Measurements from ENCODE around the gene NFIA. TPM values are rescaled to one million over a fixed set of nuclear protein-coding genes. Genes with fewer than 3 reads are reported as not detected.

Gene NFIA
- total RNA-seq, 1 donor from 2014 or later: 16.2 TPM

DNA sequence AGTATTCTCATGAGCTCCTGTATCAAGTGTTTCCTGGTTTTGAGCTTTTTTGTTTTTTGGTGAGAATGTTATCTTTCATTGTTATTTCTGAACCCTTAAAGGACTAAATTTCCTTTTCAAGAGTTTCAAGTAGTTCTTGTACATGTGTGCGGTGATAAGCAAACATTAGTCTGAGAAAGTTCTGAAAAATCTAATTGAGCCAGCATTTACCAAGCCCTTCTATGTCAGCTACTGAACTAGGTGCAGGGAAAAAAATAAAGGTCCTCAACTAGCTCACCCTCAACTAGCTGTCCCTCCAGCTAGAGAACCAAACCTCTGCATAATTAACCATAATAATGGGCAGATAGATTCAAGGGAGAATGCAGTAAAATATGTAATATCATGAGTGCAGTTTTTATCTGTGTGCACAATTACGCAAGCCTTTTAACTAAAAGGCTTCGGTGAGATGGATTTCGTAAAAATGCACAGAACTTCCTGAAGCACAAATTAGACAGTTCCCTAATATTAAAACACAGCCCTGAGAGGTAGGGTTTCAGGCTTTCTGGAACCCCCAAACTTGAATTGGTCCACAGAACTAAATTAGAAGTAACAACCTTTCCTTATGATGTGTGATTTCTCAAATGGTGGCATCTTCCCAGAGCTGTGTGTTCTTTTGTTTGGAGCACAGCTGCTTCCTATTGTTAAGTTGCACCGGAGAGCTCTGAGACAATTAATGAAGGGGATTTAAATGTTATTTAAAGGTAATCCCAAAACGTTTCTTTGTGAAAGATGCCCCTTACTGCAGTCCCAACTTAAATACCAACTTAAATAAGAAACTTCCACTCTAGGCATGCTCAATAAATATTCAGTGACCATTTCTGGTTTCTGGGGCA lies 165.8 kb downstream of the NFIA start:
- TF ChIP-seq, protein P1, sequence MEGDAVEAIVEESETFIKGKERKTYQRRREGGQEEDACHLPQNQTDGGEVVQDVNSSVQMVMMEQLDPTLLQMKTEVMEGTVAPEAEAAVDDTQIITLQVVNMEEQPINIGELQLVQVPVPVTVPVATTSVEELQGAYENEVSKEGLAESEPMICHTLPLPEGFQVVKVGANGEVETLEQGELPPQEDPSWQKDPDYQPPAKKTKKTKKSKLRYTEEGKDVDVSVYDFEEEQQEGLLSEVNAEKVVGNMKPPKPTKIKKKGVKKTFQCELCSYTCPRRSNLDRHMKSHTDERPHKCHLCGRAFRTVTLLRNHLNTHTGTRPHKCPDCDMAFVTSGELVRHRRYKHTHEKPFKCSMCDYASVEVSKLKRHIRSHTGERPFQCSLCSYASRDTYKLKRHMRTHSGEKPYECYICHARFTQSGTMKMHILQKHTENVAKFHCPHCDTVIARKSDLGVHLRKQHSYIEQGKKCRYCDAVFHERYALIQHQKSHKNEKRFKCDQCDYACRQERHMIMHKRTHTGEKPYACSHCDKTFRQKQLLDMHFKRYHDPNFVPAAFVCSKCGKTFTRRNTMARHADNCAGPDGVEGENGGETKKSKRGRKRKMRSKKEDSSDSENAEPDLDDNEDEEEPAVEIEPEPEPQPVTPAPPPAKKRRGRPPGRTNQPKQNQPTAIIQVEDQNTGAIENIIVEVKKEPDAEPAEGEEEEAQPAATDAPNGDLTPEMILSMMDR (IDR thresholded peaks at IDR 0.05; ENCODE audit: unreplicated experiment): no peak
- no peaks in the 10 kb centered on the region for H3K27me3 Mint-ChIP-seq (ENCODE audit: unreplicated experiment)
- no peaks in the 10 kb centered on the region for H3K9me3 Mint-ChIP-seq (ENCODE audit: unreplicated experiment)
- no peak for DNase-seq (ENCODE audit: low spot score)
- peak overlapping the region; percentile 82 for H3K27ac Mint-ChIP-seq (ENCODE audit: unreplicated experiment)
- no peak overlapping the region for H3K4me3 Mint-ChIP-seq (ENCODE audit: unreplicated experiment)
- peaks cover 15% of the 10 kb centered on the region for H3K4me1 Mint-ChIP-seq (ENCODE audit: unreplicated experiment)
- H3K36me3 Mint-ChIP-seq (ENCODE audit: low read depth, unreplicated experiment): no peaks in the 10 kb centered on the region

DNA sequence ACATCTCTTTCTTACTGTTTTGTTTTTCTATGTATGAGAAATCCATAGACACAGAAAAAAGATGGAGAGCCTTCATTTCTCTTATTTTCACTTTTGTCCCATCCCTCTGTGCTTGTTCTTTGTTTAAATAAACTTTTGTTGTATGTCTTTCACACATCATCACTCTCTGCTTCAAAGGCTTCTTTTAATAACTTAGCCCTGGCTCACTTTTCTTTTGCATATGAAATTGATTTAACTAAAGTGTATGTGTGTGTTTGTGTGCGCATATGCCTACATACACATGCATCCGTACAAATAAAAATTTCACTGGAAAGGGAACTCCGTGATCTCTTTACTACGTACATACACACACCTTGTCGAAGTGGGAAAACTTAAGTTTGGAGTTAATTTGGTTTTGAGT lies 168.6 kb downstream of the NFIA start:
- no peaks in the 10 kb centered on the region for H3K36me3 Mint-ChIP-seq (ENCODE audit: low read depth, unreplicated experiment)
- H3K27ac Mint-ChIP-seq (ENCODE audit: unreplicated experiment): no peak overlapping the region
- no peaks in the 10 kb centered on the region for H3K9me3 Mint-ChIP-seq (ENCODE audit: unreplicated experiment)
- TF ChIP-seq, protein P1 (IDR thresholded peaks at IDR 0.05; ENCODE audit: unreplicated experiment): no peak
- DNase-seq (ENCODE audit: low spot score): no peak
- H3K27me3 Mint-ChIP-seq (ENCODE audit: unreplicated experiment): no peaks in the 10 kb centered on the region
- H3K4me3 Mint-ChIP-seq (ENCODE audit: unreplicated experiment): no peak overlapping the region
- peaks cover 29% of the 10 kb centered on the region for H3K4me1 Mint-ChIP-seq (ENCODE audit: unreplicated experiment)

DNA sequence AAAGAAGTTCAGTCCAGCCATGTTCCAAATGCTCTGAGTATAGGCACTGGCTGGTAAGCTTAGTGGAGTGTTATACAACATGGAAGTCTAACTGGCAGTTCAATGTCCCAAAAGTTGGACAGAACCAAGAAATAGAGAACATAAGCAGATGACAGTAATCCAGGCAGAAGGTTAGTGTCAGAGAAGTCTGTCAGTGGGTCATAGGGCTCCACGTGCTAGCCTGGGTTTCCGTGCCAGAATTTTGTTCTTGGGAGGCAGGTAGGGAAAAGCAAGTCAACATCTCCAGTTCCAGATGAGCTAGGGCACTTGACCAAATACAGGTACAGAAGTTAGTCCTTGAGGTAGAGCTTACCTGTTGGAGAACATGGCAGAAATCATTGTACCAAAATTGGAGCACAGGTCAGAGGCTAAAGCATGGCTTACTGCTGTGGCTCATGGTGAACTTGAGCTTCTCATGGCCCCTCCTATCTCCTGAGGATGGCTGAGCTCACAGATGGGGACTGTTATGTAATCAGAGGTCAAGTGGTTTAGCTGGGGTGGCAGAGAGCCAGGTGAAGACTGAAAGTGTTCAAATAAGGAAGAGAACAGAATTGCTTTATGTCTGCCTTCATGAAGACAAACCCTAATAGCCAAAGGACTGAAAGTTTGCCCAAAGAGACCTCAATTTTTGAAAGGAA lies 170.8 kb downstream of the NFIA start:
- H3K4me1 Mint-ChIP-seq (ENCODE audit: unreplicated experiment): peaks cover 22% of the 10 kb centered on the region
- H3K27me3 Mint-ChIP-seq (ENCODE audit: unreplicated experiment): peaks cover 3% of the 10 kb centered on the region

DNA sequence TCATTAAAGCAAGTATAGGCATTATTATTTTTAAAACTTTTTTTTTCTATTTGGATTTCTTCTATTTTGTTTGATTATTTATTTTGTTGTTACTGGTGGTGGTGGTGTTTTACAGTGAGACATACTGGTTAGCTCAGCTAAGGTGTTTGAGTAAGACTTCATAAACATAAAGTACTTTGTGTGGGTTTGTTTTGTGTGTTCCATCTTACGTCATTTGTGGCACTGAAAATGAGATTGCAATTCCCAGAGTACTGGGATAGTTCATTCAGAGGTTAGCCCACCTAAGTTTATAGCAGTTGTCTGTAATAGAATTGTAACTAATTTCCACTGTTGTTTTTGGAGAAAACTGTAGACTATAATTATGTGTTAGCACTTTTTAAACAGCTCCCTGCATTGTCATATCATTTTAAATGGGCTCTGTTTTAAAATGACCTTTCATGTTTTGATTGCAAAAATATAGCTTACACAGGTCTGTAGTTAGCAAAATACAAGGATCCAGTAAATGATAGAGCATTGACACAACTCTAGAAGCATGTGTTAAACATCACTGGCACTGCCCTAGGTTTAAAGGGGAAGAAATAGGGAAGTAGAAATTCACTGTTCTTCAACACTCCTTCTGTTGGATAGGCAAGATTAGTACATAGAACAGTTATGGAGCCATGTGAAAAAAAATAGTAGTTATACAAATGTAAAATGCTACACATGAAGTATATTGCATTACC lies 171.7 kb downstream of the NFIA start:
- no peaks in the 10 kb centered on the region for H3K36me3 Mint-ChIP-seq (ENCODE audit: low read depth, unreplicated experiment)
- DNase-seq (ENCODE audit: low spot score): no peak
- H3K4me1 Mint-ChIP-seq (ENCODE audit: unreplicated experiment): peaks cover 15% of the 10 kb centered on the region
- H3K27me3 Mint-ChIP-seq (ENCODE audit: unreplicated experiment): peaks cover 3% of the 10 kb centered on the region
- H3K4me3 Mint-ChIP-seq (ENCODE audit: unreplicated experiment): no peak overlapping the region
- no peaks in the 10 kb centered on the region for H3K9me3 Mint-ChIP-seq (ENCODE audit: unreplicated experiment)
- TF ChIP-seq, protein P1 (IDR thresholded peaks at IDR 0.05; ENCODE audit: unreplicated experiment): no peak
- no peak overlapping the region for H3K27ac Mint-ChIP-seq (ENCODE audit: unreplicated experiment)

More for the DNA sequence above, 170.8 kb downstream of the NFIA start:
- H3K27ac Mint-ChIP-seq (ENCODE audit: unreplicated experiment): no peak overlapping the region
- no peak overlapping the region for H3K4me3 Mint-ChIP-seq (ENCODE audit: unreplicated experiment)
- H3K36me3 Mint-ChIP-seq (ENCODE audit: low read depth, unreplicated experiment): no peaks in the 10 kb centered on the region
- TF ChIP-seq, protein P1 (IDR thresholded peaks at IDR 0.05; ENCODE audit: unreplicated experiment): no peak
- H3K9me3 Mint-ChIP-seq (ENCODE audit: unreplicated experiment): no peaks in the 10 kb centered on the region
- no peak for DNase-seq (ENCODE audit: low spot score)

Measured in endothelial cell (in vitro differentiated cells).